Activated naive CD8-positive, alpha-beta T cell treated with anti-CD3 and anti-CD28 coated beads for 36 hours (primary cell): ENCODE results near the gene ITPR2. TPM values are rescaled to one million over a fixed set of nuclear protein-coding genes. Genes with fewer than 3 reads are reported as not detected.
"Not testable (repeated sequence)": the region's sequence is repeated elsewhere in the genome, so short reads cannot be mapped to it uniquely, and the experiment has no call there.

Experiments used
- DNase-seq: peaks from one replicate; pipeline ENCODE4 v3.0.0; 2021
- H3K27ac Mint-ChIP-seq: one replicate; pipeline ENCODE4 v1.8.0; 2022; ENCODE audit warnings: mild to moderate bottlenecking, moderate library complexity, mixed read lengths
- H3K27me3 Mint-ChIP-seq: one replicate; pipeline ENCODE4 v1.8.0; 2022; ENCODE audit warnings: mild to moderate bottlenecking, mixed read lengths
- H3K36me3 Mint-ChIP-seq: one replicate; pipeline ENCODE4 v1.8.0; 2021; ENCODE audit warnings: mild to moderate bottlenecking, mixed read lengths
- H3K4me1 Mint-ChIP-seq: one replicate; pipeline ENCODE4 v1.8.0; 2021; ENCODE audit warnings: mixed read lengths
- H3K4me3 Mint-ChIP-seq: one replicate; pipeline ENCODE4 v1.8.0; 2022; ENCODE audit warnings: mild to moderate bottlenecking, moderate library complexity, mixed read lengths
- H3K9me3 Mint-ChIP-seq: one replicate; pipeline ENCODE4 v1.8.0; 2022; ENCODE audit warnings: mixed read lengths
- total RNA-seq, 2 experiments: library from RNA; stranded (reverse); gene quantifications; one replicate each; pipeline ENCODE4 v1.2.3, GENCODE V29; 2021

The ITPR2 gene
- 10 to 100 TPM; 27.3 TPM for total RNA-seq

GRCh38 chr12:26832822-26833742 is at the start of gene ITPR2:
Gene ITPR2, minus strand, starts transcription at chr12:26833194. Its CDS starts 413 bp downstream, at chr12:26832781.
- H3K36me3 Mint-ChIP-seq: peaks cover 10% of the 10 kb centered on the region
- peak within 1 kb of the TSS; percentile 94 for H3K4me3 Mint-ChIP-seq
- H3K4me1 Mint-ChIP-seq: peaks cover 36% of the 10 kb centered on the region
- H3K9me3 Mint-ChIP-seq: no peaks in the 10 kb centered on the region
- H3K27me3 Mint-ChIP-seq: no peaks in the 10 kb centered on the region
- DNase-seq: peak; percentile 94
- H3K27ac Mint-ChIP-seq: peak within 1 kb of the TSS; percentile 95

GRCh38 chr12:26880625-26881024 is 47.6 kb upstream of the ITPR2 start:
- Mint-ChIP-seq H3K4me3 (no peak overlapping the region), H3K36me3 (peaks cover 5% of the 10 kb centered on the region), H3K9me3 (peaks cover 4% of the 10 kb centered on the region), H3K27ac (no peak overlapping the region), H3K4me1 (peaks cover 7% of the 10 kb centered on the region), H3K27me3 (peaks cover 13% of the 10 kb centered on the region)
- DNase-seq: no peak

- H3K36me3 Mint-ChIP-seq: peaks cover 2% of the 10 kb centered on the region
- H3K4me1 Mint-ChIP-seq: no peaks in the 10 kb centered on the region
- H3K9me3 Mint-ChIP-seq: peaks cover 2% of the 10 kb centered on the region
- no peak overlapping the region for H3K27ac Mint-ChIP-seq
- no peak overlapping the region for H3K4me3 Mint-ChIP-seq
- DNase-seq: no peak
- H3K27me3 Mint-ChIP-seq: peaks cover 8% of the 10 kb centered on the region
Measured at GRCh38 chr12:26878661-26879119, 45.7 kb upstream of the ITPR2 start.

GRCh38 chr12:26874501-26875296 is 41.7 kb upstream of the ITPR2 start:
- H3K27me3 Mint-ChIP-seq: peaks cover 13% of the 10 kb centered on the region
- H3K9me3 Mint-ChIP-seq: no peaks in the 10 kb centered on the region
- no peak overlapping the region for H3K4me3 Mint-ChIP-seq
- peaks cover 10% of the 10 kb centered on the region for H3K4me1 Mint-ChIP-seq
- H3K27ac Mint-ChIP-seq: no peak overlapping the region
- no peaks in the 10 kb centered on the region for H3K36me3 Mint-ChIP-seq
- DNase-seq: no peak

GRCh38 chr12:26872625-26873024 is 39.6 kb upstream of the ITPR2 start:
- DNase-seq: no peak
- Mint-ChIP-seq H3K27me3 (peaks cover 13% of the 10 kb centered on the region), H3K4me3 (no peak overlapping the region), H3K27ac (no peak overlapping the region), H3K4me1 (peaks cover 15% of the 10 kb centered on the region), H3K36me3 (peaks cover under 1% of the 10 kb centered on the region), H3K9me3 (no peaks in the 10 kb centered on the region)

GRCh38 chr12:26871985-26872384 is 39.0 kb upstream of the ITPR2 start:
- no peak for DNase-seq
- Mint-ChIP-seq H3K27me3 (peaks cover 13% of the 10 kb centered on the region), H3K36me3 (peaks cover 1% of the 10 kb centered on the region), H3K27ac (no peak overlapping the region), H3K9me3 (no peaks in the 10 kb centered on the region), H3K4me1 (peaks cover 21% of the 10 kb centered on the region), H3K4me3 (no peak overlapping the region)

GRCh38 chr12:26870491-26871419 is 37.8 kb upstream of the ITPR2 start:
- peaks cover 13% of the 10 kb centered on the region for H3K27me3 Mint-ChIP-seq
- no peak overlapping the region for H3K27ac Mint-ChIP-seq
- H3K4me1 Mint-ChIP-seq: peaks cover 26% of the 10 kb centered on the region
- DNase-seq: no peak
- peaks cover 1% of the 10 kb centered on the region for H3K36me3 Mint-ChIP-seq
- no peak overlapping the region for H3K4me3 Mint-ChIP-seq
- no peaks in the 10 kb centered on the region for H3K9me3 Mint-ChIP-seq

- peaks cover 18% of the 10 kb centered on the region for H3K27me3 Mint-ChIP-seq
- no peak for DNase-seq
- H3K9me3 Mint-ChIP-seq: no peaks in the 10 kb centered on the region
- peaks cover 1% of the 10 kb centered on the region for H3K36me3 Mint-ChIP-seq
- peaks cover 26% of the 10 kb centered on the region for H3K4me1 Mint-ChIP-seq
- no peak overlapping the region for H3K4me3 Mint-ChIP-seq
- H3K27ac Mint-ChIP-seq: no peak overlapping the region
Measured at GRCh38 chr12:26869908-26870459, 37.0 kb upstream of the ITPR2 start.

- H3K27ac Mint-ChIP-seq: no peak overlapping the region
Measured at GRCh38 chr12:26869104-26869494, 36.1 kb upstream of the ITPR2 start.

GRCh38 chr12:26868447-26869103 is 35.6 kb upstream of the ITPR2 start:
- Mint-ChIP-seq H3K4me3 (no peak overlapping the region), H3K27ac (no peak overlapping the region), H3K36me3 (peaks cover 1% of the 10 kb centered on the region), H3K4me1 (peaks cover 26% of the 10 kb centered on the region), H3K27me3 (peaks cover 17% of the 10 kb centered on the region), H3K9me3 (no peaks in the 10 kb centered on the region)
- no peak for DNase-seq

More at GRCh38 chr12:26869104-26869494, 36.1 kb upstream of the ITPR2 start:
- Mint-ChIP-seq H3K36me3 (peaks cover 1% of the 10 kb centered on the region), H3K4me3 (no peak overlapping the region), H3K4me1 (peaks cover 26% of the 10 kb centered on the region), H3K27me3 (peaks cover 18% of the 10 kb centered on the region), H3K9me3 (no peaks in the 10 kb centered on the region)
- no peak for DNase-seq

- H3K27me3 Mint-ChIP-seq: peaks cover 22% of the 10 kb centered on the region
- H3K9me3 Mint-ChIP-seq: no peaks in the 10 kb centered on the region
- DNase-seq: no peak
- no peak overlapping the region for H3K4me3 Mint-ChIP-seq
- peaks cover 1% of the 10 kb centered on the region for H3K36me3 Mint-ChIP-seq
- H3K4me1 Mint-ChIP-seq: peaks cover 26% of the 10 kb centered on the region
- no peak overlapping the region for H3K27ac Mint-ChIP-seq
Measured at GRCh38 chr12:26867080-26867479, 34.1 kb upstream of the ITPR2 start.

GRCh38 chr12:26863515-26863914 is 30.5 kb upstream of the ITPR2 start:
- Mint-ChIP-seq H3K4me3 (no peak overlapping the region), H3K9me3 (no peaks in the 10 kb centered on the region), H3K27ac (no peak overlapping the region)

GRCh38 chr12:26862787-26863186 is 29.8 kb upstream of the ITPR2 start:
- H3K4me1 Mint-ChIP-seq: peaks cover 13% of the 10 kb centered on the region
- H3K9me3 Mint-ChIP-seq, DNase-seq, H3K4me3 Mint-ChIP-seq, H3K27ac Mint-ChIP-seq, H3K36me3 Mint-ChIP-seq: not testable (repeated sequence)
- peaks cover 21% of the 10 kb centered on the region for H3K27me3 Mint-ChIP-seq

More at GRCh38 chr12:26863515-26863914, 30.5 kb upstream of the ITPR2 start:
- H3K36me3 Mint-ChIP-seq: peaks cover 1% of the 10 kb centered on the region
- H3K4me1 Mint-ChIP-seq: peaks cover 16% of the 10 kb centered on the region
- H3K27me3 Mint-ChIP-seq: peaks cover 21% of the 10 kb centered on the region
- no peak for DNase-seq

GRCh38 chr12:26861690-26862089 is 28.7 kb upstream of the ITPR2 start:
- no peaks in the 10 kb centered on the region for H3K9me3 Mint-ChIP-seq
- no peak for DNase-seq
- peaks cover 4% of the 10 kb centered on the region for H3K4me1 Mint-ChIP-seq
- H3K36me3 Mint-ChIP-seq: no peaks in the 10 kb centered on the region
- H3K4me3 Mint-ChIP-seq: no peak overlapping the region
- peaks cover 21% of the 10 kb centered on the region for H3K27me3 Mint-ChIP-seq
- no peak overlapping the region for H3K27ac Mint-ChIP-seq
